Pancreas (tissue), 10 donors: ENCODE data around the gene PRR18. TPM values are rescaled to one million over a fixed set of nuclear protein-coding genes. Genes with fewer than 3 reads are reported as not detected.
A peak's percentile ranks its signal among the peaks of the same experiment; 100 is the strongest.

Experiments used
- ATAC-seq, 4 donors: fragments of 200-7000 bp; cut with Tn5 transposase; one replicate each; pipeline versions ENCODE4 v1.8.0 to v1.9.1; 2020; ENCODE audit warnings: mild to moderate bottlenecking in 4 of 4, moderate library complexity in 4 of 4
- DNase-seq, 6 donors: peaks; one replicate each; pipeline ENCODE4 v3.0.0-alpha.2; 2020
- FAIRE-seq: peaks from 2 replicates; lab custom pipeline; 2012; peaks lifted over from hg19 to GRCh38; lab: Jason Lieb, UNC
- H3K27ac ChIP-seq, 4 donors: fragments of 200-600 bp; sonication (generic); 1 replicate in 3 of 4; 2 replicates in 1 of 4; pipeline versions ENCODE4 v1.5.0 to v1.8.0; 2020
- H3K27me3 ChIP-seq, 4 donors: fragments of 200-600 bp; one replicate each; pipeline ENCODE4 v1.8.0; 2021
- H3K36me3 ChIP-seq, 3 donors: fragments of 200-600 bp; sonication (generic) in 1 of 3; one replicate each; pipeline versions ENCODE4 v1.5.0 to v1.8.0; 2020 to 2021
- H3K4me1 ChIP-seq, 3 donors: fragments of 200-600 bp; one replicate each; pipeline ENCODE4 v1.8.0; 2021
- H3K4me3 ChIP-seq, 4 donors: fragments of 200-600 bp; sonication (generic) in 2 of 4; one replicate each; pipeline versions ENCODE4 v1.5.0 to v1.8.0; 2020 to 2021
- H3K9me3 ChIP-seq, 4 donors: fragments of 200-600 bp; one replicate each; pipeline ENCODE4 v1.8.0; 2021
- CTCF ChIP-seq, 4 donors: fragments of 200-600 bp; sonication (generic) in 3 of 4; IDR thresholded peaks; one replicate each; pipeline versions ENCODE4 v1.5.0 to v1.8.0; 2021; ENCODE audit warnings: antibody characterized with exemption in 4 of 4
- WGBS, 2 donors: extraction: QIAGEN DNeasy Blood & Tissue Kit; methylation state at CpG; one replicate each; pipeline ENCODE4 v1.1.7; 2013; 5-methylcytosine and 5-hydroxymethylcytosine counted together
- intact Hi-C, 3 donors: fragments of 100-400 bp; cut with DNase I; formaldehyde crosslinking; loops; one replicate each; pipeline versions ENCODE4 v1.11.1 to v1.14.2; 2022
- polyA plus RNA-seq, 2 donors: library from polyadenylated mRNA; stranded (reverse); fragments of 200-250 nt; gene quantifications; one replicate each; pipeline ENCODE4 v1.2.3, GENCODE V29; 2013
- total RNA-seq, 6 donors: library from RNA; stranded (reverse); fragmentation: NEBNext Ultra II Directional in 4 of 6; extraction: Animal tissue kit (Norgen Biotek cat#: 25700) in 4 of 6; gene quantifications; one replicate each; pipeline versions ENCODE4 v1.2.1 to v1.2.4, GENCODE V29; 2021 to 2023
- donor health status: healthy with polysubstance abuse.
- donor health status: DM: no; HTN: no; CAD: no; lungs with moderate emphysema.
- donor health status: DM: no; HTN: no; CAD: no.
- donor health status: control.
- donor health status: control.
- donor health status: Bipolar disorder and iron deficiency.
- donor health status: DM: yes; HTN: yes; CAD: no.
- donor health status: DM: no; HTN: no; CAD: no.
- donor health status: DM: no; HTN: no; CAD: no.
- donor health status: DM: yes; HTN: yes; CAD: no.

Gene PRR18
- total and polyA plus RNA-seq, 8 donors = 0.06 to 0.61 (median 0.34) TPM

DNA sequence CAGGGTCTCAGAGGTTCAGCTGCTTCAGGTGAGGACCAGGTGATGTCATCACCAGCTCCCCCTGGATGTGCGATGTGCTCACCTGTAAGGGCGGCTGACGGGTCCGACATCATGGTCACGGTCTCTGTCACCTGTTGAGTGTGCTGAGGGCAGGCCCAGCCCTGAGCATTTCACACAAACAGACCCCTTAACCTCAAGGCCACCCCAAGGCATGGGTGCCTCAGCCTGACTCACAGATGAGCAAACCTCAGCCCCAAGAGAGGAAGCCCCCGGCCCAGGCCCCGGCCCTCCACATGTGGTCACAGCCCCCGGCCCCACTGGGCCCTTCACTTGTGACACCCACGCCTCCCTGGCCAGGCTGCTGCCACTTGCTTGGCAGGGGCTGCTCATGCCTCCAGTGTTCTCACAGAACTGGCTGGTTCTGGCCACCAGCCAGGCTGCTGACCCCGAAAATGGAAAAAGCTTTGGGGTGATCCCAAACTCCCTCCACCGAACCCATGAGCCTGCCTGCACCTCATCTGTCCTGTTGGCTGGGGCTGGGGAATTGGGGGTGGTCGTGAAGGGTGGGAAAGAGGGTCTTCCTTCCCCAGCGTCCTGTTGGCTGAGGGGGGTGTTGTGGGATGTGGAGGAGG, 33.3 kb downstream of the PRR18 start:
- TF ChIP-seq CTCF (IDR thresholded peaks at IDR 0.05) = no peak
- H3K36me3 ChIP-seq = no peaks in the 10 kb centered on the region
- no peak for ATAC-seq
- no peaks in the 10 kb centered on the region for H3K9me3 ChIP-seq
- no peaks in the 10 kb centered on the region for H3K4me1 ChIP-seq
- intact Hi-C loops = loop anchor here in 2 of 3 donors (2.0 to 5.0 kb wide), 2 partner anchors 122 to 126 kb away; no protein-coding TSS in a partner anchor
- 62 to 71% methylated on average over 13 of the region's 13 CpGs for WGBS, 2 donors
- no peak for FAIRE-seq
- H3K27ac ChIP-seq = no peak overlapping the region
- no peak overlapping the region for H3K4me3 ChIP-seq
- no peaks in the 10 kb centered on the region for H3K27me3 ChIP-seq
- DNase-seq = peak in 2 of 6 donors; percentile 33 to 81

DNA sequence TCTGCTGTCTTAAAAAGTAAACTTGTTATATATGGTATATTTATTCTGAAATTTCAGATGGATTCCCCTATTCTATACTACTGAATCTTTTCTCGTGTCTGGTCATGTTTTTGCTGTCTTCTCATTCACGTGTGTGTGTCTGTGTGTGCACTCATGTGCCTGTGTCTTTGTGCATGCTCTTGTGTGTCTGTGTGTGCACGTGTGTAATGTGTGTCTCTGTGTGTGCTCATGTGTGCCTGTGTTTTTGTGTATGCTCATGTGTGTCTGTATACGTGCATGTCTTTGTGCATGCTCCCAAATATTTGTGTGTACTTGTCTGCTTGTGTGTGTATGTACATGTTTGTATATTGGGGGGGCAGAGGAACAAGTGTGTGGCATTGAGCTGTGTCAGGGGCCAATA, 34.0 kb downstream of the PRR18 start:
- Histone ChIP-seq H3K36me3 (no peaks in the 10 kb centered on the region), H3K27ac (no peak overlapping the region), H3K27me3 (no peaks in the 10 kb centered on the region), H3K4me3 (no peak overlapping the region), H3K9me3 (no peaks in the 10 kb centered on the region), H3K4me1 (no peaks in the 10 kb centered on the region)
- WGBS, 2 donors = 55 to 57% methylated on average over 4 of the region's 4 CpGs
- FAIRE-seq (no peak), ATAC-seq (no peak), DNase-seq (no peak)
- intact Hi-C loops = loop anchor here in 1 of 3 donors (2.0 kb wide), 1 partner anchor 127 kb away; no protein-coding TSS in a partner anchor
- TF ChIP-seq CTCF (IDR thresholded peaks at IDR 0.05) = no peak

DNA sequence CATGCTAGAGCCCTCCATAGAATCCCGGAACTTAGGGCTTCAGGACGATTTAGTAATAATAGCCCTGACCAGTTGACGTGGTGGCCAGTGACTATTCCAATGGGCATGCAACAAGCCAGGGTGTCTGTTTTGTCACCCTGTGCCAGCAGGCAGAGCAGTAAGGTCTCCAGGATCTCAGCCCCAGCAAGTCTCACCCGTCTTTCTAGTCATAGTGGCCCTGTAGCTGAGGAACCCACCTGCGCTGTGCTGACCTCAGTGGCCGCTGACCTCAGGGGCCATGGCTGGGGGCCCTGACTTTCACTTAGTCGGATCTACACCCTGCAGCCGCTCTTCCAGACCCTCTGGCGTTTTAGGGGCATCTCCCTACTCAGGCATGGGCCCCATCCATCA, 36.8 kb downstream of the PRR18 start:
- FAIRE-seq = no peak
- no peak overlapping the region for H3K27ac ChIP-seq
- ATAC-seq = no peak
- 72% methylated on average over 9 of the region's 9 CpGs for WGBS, 2 donors
- no peak overlapping the region for H3K4me3 ChIP-seq
- intact Hi-C loops = no loop called here
- TF ChIP-seq CTCF (IDR thresholded peaks at IDR 0.05) = no peak
- H3K27me3 ChIP-seq = no peaks in the 10 kb centered on the region
- no peaks in the 10 kb centered on the region for H3K36me3 ChIP-seq
- no peak for DNase-seq
- no peaks in the 10 kb centered on the region for H3K4me1 ChIP-seq
- no peaks in the 10 kb centered on the region for H3K9me3 ChIP-seq

DNA sequence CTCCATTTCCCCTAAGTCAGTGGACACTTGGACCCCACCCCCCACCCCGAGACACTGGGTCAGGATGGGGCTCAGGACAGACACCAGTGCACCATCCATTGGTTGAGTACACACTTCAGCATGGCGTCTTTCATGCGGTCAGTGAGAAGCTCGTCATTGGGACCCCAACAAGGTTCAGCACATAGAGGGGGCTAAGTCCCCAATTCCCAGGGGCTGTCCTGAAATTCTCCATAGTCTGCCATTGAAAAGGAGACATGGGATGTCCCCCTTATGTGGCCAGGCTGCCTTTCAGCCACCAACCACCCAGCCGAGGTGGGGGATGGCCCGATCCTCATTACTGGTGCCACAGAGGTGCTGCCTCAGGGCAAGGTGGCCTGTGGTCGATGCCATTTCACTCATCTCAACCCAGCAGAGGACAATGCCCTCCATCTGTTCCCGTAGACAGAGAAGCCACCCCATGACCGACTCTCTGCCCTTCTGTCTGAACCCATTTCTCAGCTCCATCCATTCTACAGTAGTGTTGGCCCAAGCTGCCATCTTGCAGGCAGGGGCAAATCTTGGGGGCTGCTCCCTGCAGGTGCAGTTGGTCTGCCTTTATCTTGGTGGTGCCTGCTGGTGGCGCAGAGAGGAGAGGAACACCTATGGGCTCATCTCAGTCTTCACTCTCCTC, 37.4 kb downstream of the PRR18 start:
- DNase-seq (no peak), ATAC-seq (no peak), FAIRE-seq (no peak)
- TF ChIP-seq CTCF (IDR thresholded peaks at IDR 0.05) = no peak
- Histone ChIP-seq H3K27me3 (no peaks in the 10 kb centered on the region), H3K27ac (no peak overlapping the region), H3K4me3 (no peak overlapping the region), H3K36me3 (no peaks in the 10 kb centered on the region), H3K9me3 (no peaks in the 10 kb centered on the region), H3K4me1 (no peaks in the 10 kb centered on the region)
- 61 to 82% methylated on average over 10 of the region's 10 CpGs for WGBS, 2 donors
- intact Hi-C loops = no loop called here
